Mesothelial cell of epicardium (in vitro differentiated cells): ENCODE data around the gene IGF2BP3. TPM values are rescaled to one million over a fixed set of nuclear protein-coding genes. Genes with fewer than 3 reads are reported as not detected.

ENCODE experiments used
- DNase-seq, 2 experiments: peaks; one replicate each; pipeline ENCODE4 v3.0.0; 2021; ENCODE audit warnings: low spot score in 2 of 2; ENCODE audit not compliant: unreplicated experiment in 2 of 2
- H3K27ac Mint-ChIP-seq: 2 replicates; pipeline ENCODE4 v1.8.0; 2021; ENCODE audit warnings: mixed read lengths
- H3K27me3 Mint-ChIP-seq: 2 replicates; pipeline ENCODE4 v1.8.0; 2021; ENCODE audit warnings: low read depth, mixed read lengths
- H3K36me3 Mint-ChIP-seq: 2 replicates; pipeline ENCODE4 v1.8.0; 2021; ENCODE audit warnings: mixed read lengths
- H3K4me1 Mint-ChIP-seq: 2 replicates; pipeline ENCODE4 v1.8.0; 2021; ENCODE audit warnings: mixed read lengths
- H3K4me3 Mint-ChIP-seq: 2 replicates; pipeline ENCODE4 v1.8.0; 2021; ENCODE audit warnings: mild to moderate bottlenecking, moderate library complexity, mixed read lengths
- H3K9me3 Mint-ChIP-seq: 2 replicates; pipeline ENCODE4 v1.8.0; 2021; ENCODE audit warnings: mixed read lengths
- CTCF ChIP-seq: fragments of 200-600 bp; sonication (generic); IDR thresholded peaks from one replicate; pipeline ENCODE4 v1.5.0; 2021; ENCODE audit warnings: antibody characterized with exemption; ENCODE audit not compliant: unreplicated experiment
- total RNA-seq: library from RNA; stranded (reverse); gene quantifications from 3 replicates; pipeline ENCODE4 v1.2.1, GENCODE V29; 2021

Gene IGF2BP3
- total RNA-seq, 1 donor from 2014 or later: 91.3 TPM

GRCh38 chr7:23287612-23288011, 182.7 kb downstream of the IGF2BP3 start:
- Mint-ChIP-seq H3K27ac (no peak overlapping the region), H3K27me3 (no peaks in the 10 kb centered on the region), H3K4me1 (peaks cover 3% of the 10 kb centered on the region), H3K4me3 (no peak overlapping the region), H3K36me3 (no peaks in the 10 kb centered on the region), H3K9me3 (no peaks in the 10 kb centered on the region)
- TF ChIP-seq CTCF: no peak
- DNase-seq: no peak

- peaks cover 3% of the 10 kb centered on the region for H3K4me1 Mint-ChIP-seq
- no peaks in the 10 kb centered on the region for H3K27me3 Mint-ChIP-seq
- no peak overlapping the region for H3K27ac Mint-ChIP-seq
- no peak for TF ChIP-seq CTCF
- H3K9me3 Mint-ChIP-seq: no peaks in the 10 kb centered on the region
- no peaks in the 10 kb centered on the region for H3K36me3 Mint-ChIP-seq
- no peak for DNase-seq
- no peak overlapping the region for H3K4me3 Mint-ChIP-seq
These were observed 184.3 kb downstream of the IGF2BP3 start for GRCh38 chr7:23285657-23286646.

- Mint-ChIP-seq H3K4me3 (no peak overlapping the region), H3K27ac (no peak overlapping the region), H3K27me3 (no peaks in the 10 kb centered on the region), H3K4me1 (no peaks in the 10 kb centered on the region), H3K9me3 (no peaks in the 10 kb centered on the region), H3K36me3 (no peaks in the 10 kb centered on the region)
- no peak for DNase-seq
- TF ChIP-seq CTCF: no peak
These were observed 185.4 kb downstream of the IGF2BP3 start for GRCh38 chr7:23284871-23285270.

GRCh38 chr7:23283086-23283485, 187.2 kb downstream of the IGF2BP3 start:
- Mint-ChIP-seq H3K4me3 (no peak overlapping the region), H3K36me3 (no peaks in the 10 kb centered on the region), H3K27me3 (no peaks in the 10 kb centered on the region), H3K27ac (no peak overlapping the region), H3K9me3 (no peaks in the 10 kb centered on the region), H3K4me1 (no peaks in the 10 kb centered on the region)
- TF ChIP-seq CTCF: no peak
- DNase-seq: no peak

- Mint-ChIP-seq H3K27me3 (no peaks in the 10 kb centered on the region), H3K36me3 (no peaks in the 10 kb centered on the region), H3K4me3 (no peak overlapping the region), H3K9me3 (no peaks in the 10 kb centered on the region), H3K27ac (no peak overlapping the region), H3K4me1 (no peaks in the 10 kb centered on the region)
- no peak for DNase-seq
- TF ChIP-seq CTCF: no peak
These were observed 190.3 kb downstream of the IGF2BP3 start for GRCh38 chr7:23279819-23280525.
